H9 (cell line): ENCODE measurements around the gene ARHGAP25. TPM values are rescaled to one million over a fixed set of nuclear protein-coding genes. Genes with fewer than 3 reads are reported as not detected.

Experiments used
- DNase-seq: peaks from one replicate; pipeline ENCODE4 v3.0.0-alpha.2; 2017
- H2AFZ ChIP-seq: one replicate; pipeline ENCODE4 v1.6.1; 2013; ENCODE audit warnings: mild to moderate bottlenecking, low read length, control low read depth, moderate library complexity
- H2AK5ac ChIP-seq: 2 replicates; pipeline ENCODE4 v1.6.1; 2013; ENCODE audit warnings: low read length, control low read depth, mixed read lengths; ENCODE audit not compliant: insufficient read length
- H2BK120ac ChIP-seq: one replicate; pipeline ENCODE4 v1.6.1; 2013; ENCODE audit warnings: low read depth, mild to moderate bottlenecking, low read length, control low read depth, inconsistent platforms; ENCODE audit not compliant: poor library complexity, severe bottlenecking
- H2BK12ac ChIP-seq: 2 replicates; pipeline ENCODE4 v1.6.1; 2013; ENCODE audit warnings: low read length, control low read depth, mixed read lengths, low read depth; ENCODE audit not compliant: insufficient read length
- H2BK15ac ChIP-seq: 2 replicates; pipeline ENCODE4 v1.6.1; 2013; ENCODE audit warnings: low read depth, low read length, control low read depth
- H2BK20ac ChIP-seq: one replicate; pipeline ENCODE4 v1.6.1; 2013; ENCODE audit warnings: low read depth, mild to moderate bottlenecking, low read length, control low read depth, inconsistent platforms; ENCODE audit not compliant: poor library complexity, severe bottlenecking
- H2BK5ac ChIP-seq: 2 replicates; pipeline ENCODE4 v1.6.1; 2013; ENCODE audit warnings: low read length, control low read depth, mixed read lengths; ENCODE audit not compliant: insufficient read length
- H3K14ac ChIP-seq: 2 replicates; pipeline ENCODE4 v1.6.1; 2013; ENCODE audit warnings: low read length, control low read depth; ENCODE audit not compliant: insufficient read depth
- H3K18ac ChIP-seq: 2 replicates; pipeline ENCODE4 v1.6.1; 2013; ENCODE audit warnings: low read depth, mild to moderate bottlenecking, mixed read lengths, low read length, control low read depth; ENCODE audit not compliant: insufficient read length
- H3K23ac ChIP-seq: 2 replicates; pipeline ENCODE4 v1.6.1; 2013; ENCODE audit warnings: low read length, control low read depth, mixed read lengths, low read depth; ENCODE audit not compliant: insufficient read length
- H3K23me2 ChIP-seq: 2 replicates; pipeline ENCODE4 v1.6.1; 2013; ENCODE audit warnings: low read depth, mild to moderate bottlenecking, mixed read lengths, low read length, control low read depth; ENCODE audit not compliant: insufficient read length, poor library complexity, severe bottlenecking
- H3K27ac ChIP-seq: 2 replicates; pipeline ENCODE4 v1.5.1; 2013; ENCODE audit warnings: low read length, control low read depth, mixed read lengths, low read depth; ENCODE audit not compliant: insufficient read length
- H3K27me3 ChIP-seq: 2 replicates; pipeline ENCODE4 v1.6.1; 2013; ENCODE audit warnings: low read length, control low read depth, inconsistent platforms; ENCODE audit not compliant: insufficient read depth
- H3K4ac ChIP-seq: 2 replicates; pipeline ENCODE4 v1.6.1; 2013; ENCODE audit warnings: low read depth, mild to moderate bottlenecking, control low read depth, inconsistent platforms, low read length, moderate library complexity
- H3K4me1 ChIP-seq: 2 replicates; pipeline ENCODE4 v1.6.1; 2013; ENCODE audit warnings: low read length, control low read depth, inconsistent platforms; ENCODE audit not compliant: insufficient read depth
- H3K4me2 ChIP-seq: 2 replicates; pipeline ENCODE4 v1.6.1; 2013; ENCODE audit warnings: low read length, control low read depth, mixed read lengths; ENCODE audit not compliant: insufficient read length, insufficient read depth
- H3K56ac ChIP-seq: 2 replicates; pipeline ENCODE4 v1.6.1; 2013; ENCODE audit warnings: low read depth, mild to moderate bottlenecking, mixed read lengths, low read length, control low read depth; ENCODE audit not compliant: insufficient read length
- H3K79me1 ChIP-seq: 2 replicates; pipeline ENCODE4 v1.6.1; 2013; ENCODE audit warnings: low read depth, mild to moderate bottlenecking, moderate library complexity, low read length, control low read depth, inconsistent platforms; ENCODE audit not compliant: insufficient read depth, poor library complexity, severe bottlenecking
- H3K79me2 ChIP-seq: 2 replicates; pipeline ENCODE4 v1.6.1; 2013; ENCODE audit warnings: low read length, control low read depth, inconsistent platforms; ENCODE audit not compliant: insufficient read depth
- H3K9ac ChIP-seq: 2 replicates; pipeline ENCODE4 v1.6.1; 2013; ENCODE audit warnings: low read length, control low read depth, mixed read lengths; ENCODE audit not compliant: insufficient read length; ENCODE audit errors: extremely low read depth
- H3K9me3 ChIP-seq: one replicate; pipeline ENCODE4 v1.6.1; 2013; ENCODE audit warnings: low read depth, low read length, inconsistent platforms; ENCODE audit not compliant: control insufficient read depth
- H3T11ph ChIP-seq: one replicate; pipeline ENCODE4 v1.6.1; 2013; ENCODE audit warnings: mild to moderate bottlenecking, low read length, control low read depth, inconsistent platforms
- H4K20me1 ChIP-seq: one replicate; pipeline ENCODE4 v1.6.1; 2013; ENCODE audit not compliant: control insufficient read depth, insufficient read length, insufficient read depth
- H4K5ac ChIP-seq: 2 replicates; pipeline ENCODE4 v1.6.1; 2013; ENCODE audit warnings: low read depth, mild to moderate bottlenecking, mixed read lengths, low read length, control low read depth; ENCODE audit not compliant: insufficient read length
- H4K8ac ChIP-seq: replicated peaks from 2 replicates; pipeline ENCODE4 v1.6.1; 2013; ENCODE audit warnings: low read length, control low read depth, mixed read lengths, low read depth; ENCODE audit not compliant: insufficient read length
- H4K91ac ChIP-seq: 2 replicates; pipeline ENCODE4 v1.6.1; 2013; ENCODE audit warnings: low read depth, mild to moderate bottlenecking, moderate library complexity, mixed read lengths, low read length, control low read depth; ENCODE audit not compliant: insufficient read length
- H3K27ac Mint-ChIP-seq, 3 experiments: 2 replicates in 2 of 3; 3 replicates in 1 of 3; pipeline ENCODE4 v1.8.0; 2020 to 2021; ENCODE audit warnings: mixed read lengths in 3 of 3, mild to moderate bottlenecking in 1 of 3, moderate library complexity in 1 of 3
- H3K27me3 Mint-ChIP-seq: 2 replicates; pipeline ENCODE4 v1.8.0; 2021; ENCODE audit warnings: low read depth, mild to moderate bottlenecking, moderate library complexity, mixed read lengths
- H3K36me3 Mint-ChIP-seq, 3 experiments: 2 replicates in 2 of 3; 3 replicates in 1 of 3; pipeline ENCODE4 v1.8.0; 2020 to 2021; ENCODE audit warnings: low read depth in 3 of 3, mixed read lengths in 3 of 3; ENCODE audit not compliant: insufficient read depth in 1 of 3
- H3K4me1 Mint-ChIP-seq, 2 experiments: 2 replicates each; pipeline ENCODE4 v1.8.0; 2020; ENCODE audit warnings: mixed read lengths in 2 of 2
- H3K4me3 Mint-ChIP-seq, 2 experiments: 2 replicates in 1 of 2; 3 replicates in 1 of 2; pipeline ENCODE4 v1.8.0; 2020 to 2021; ENCODE audit warnings: mild to moderate bottlenecking in 2 of 2, mixed read lengths in 2 of 2, moderate library complexity in 1 of 2
- H3K9me3 Mint-ChIP-seq, 2 experiments: 2 replicates in 1 of 2; 3 replicates in 1 of 2; pipeline ENCODE4 v1.8.0; 2020; ENCODE audit warnings: mild to moderate bottlenecking in 2 of 2, mixed read lengths in 2 of 2, moderate library complexity in 1 of 2
- WGBS: extraction: QIAGEN DNeasy Blood & Tissue Kit; methylation state at CpG from one replicate; pipeline ENCODE4 v1.1.7; 2013; ENCODE audit warnings: missing lambda C conversion rate, low lambda C conversion rate, mixed read lengths; ENCODE audit not compliant: insufficient read length; ENCODE audit errors: extremely low coverage; 5-methylcytosine and 5-hydroxymethylcytosine counted together
- total RNA-seq: library from RNA; stranded (reverse); gene quantifications from 2 replicates; pipeline ENCODE4 v1.2.1, GENCODE V29; 2021
- TF ChIP-seq, protein P1 (sequence below): fragments of 200-600 bp; sonication (generic); conservative IDR thresholded peaks from 3 replicates; pipeline ENCODE4 v1.8.0; 2021; ENCODE audit warnings: antibody characterized with exemption, mild to moderate bottlenecking

The ARHGAP25 gene
- total RNA-seq, 1 experiment from 2014 or later = 1.3 TPM

DNA sequence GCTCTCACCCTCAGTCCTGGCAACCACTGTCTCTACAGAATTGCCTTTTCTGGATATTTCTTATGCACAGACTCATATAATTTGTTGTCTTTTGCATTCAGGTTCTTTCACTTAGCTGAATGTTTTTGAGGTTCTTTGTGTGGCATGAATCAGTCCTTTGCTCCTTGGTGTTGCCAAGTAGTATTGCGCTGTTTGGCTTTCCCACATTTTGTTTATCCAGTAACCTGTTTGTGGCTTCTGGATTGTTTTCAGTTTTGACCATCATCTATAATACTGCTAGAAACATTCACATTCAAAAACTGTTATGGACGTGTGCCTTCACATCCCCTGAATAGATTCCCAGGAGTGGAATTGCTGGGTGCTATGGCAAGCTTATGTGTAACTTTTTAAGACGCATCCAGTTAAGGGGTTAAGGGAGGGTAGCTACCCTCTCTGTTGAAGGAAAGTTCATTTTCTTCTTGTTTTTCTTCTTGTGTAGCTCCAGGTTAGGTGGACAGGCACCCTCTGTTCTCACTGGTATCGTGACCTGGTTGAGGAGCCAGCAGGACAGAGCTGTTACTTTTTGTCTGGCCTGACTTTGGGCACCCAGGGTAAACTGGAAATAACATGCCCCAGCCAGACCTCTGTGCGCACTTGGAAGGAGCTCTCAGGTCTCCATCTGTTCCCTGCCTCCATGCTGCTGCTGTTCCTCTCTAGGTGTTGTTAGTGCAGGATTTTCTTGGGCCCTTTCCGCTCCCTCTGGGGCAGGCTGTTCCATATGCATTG, 29.6 kb downstream of the ARHGAP25 start:
- no peaks in the 10 kb centered on the region for H3K79me1 ChIP-seq
- H3K56ac ChIP-seq = no peak overlapping the region
- peak overlapping the region; percentile 32 for H3K14ac ChIP-seq
- H4K5ac ChIP-seq = no peak overlapping the region
- H2BK15ac ChIP-seq = no peak overlapping the region
- Mint-ChIP-seq H3K36me3 (no peaks in the 10 kb centered on the region), H3K4me3 (0 out of 5 replicates have a peak overlapping the region, but pooled peaks of 1 of the 2 experiments have one; percentile 31), H3K27me3 (no peaks in the 10 kb centered on the region), H3K9me3 (no peaks in the 10 kb centered on the region; a peak in 1 of 5 replicates), H3K4me1 (peaks cover 19 to 25% of the 10 kb centered on the region in 2 experiments), H3K27ac (peak overlapping the region in 2 of 3 experiments; percentile 34 to 39; a peak in 4 of 7 replicates)
- H3K27ac ChIP-seq = no peak overlapping the region
- TF ChIP-seq, protein P1, sequence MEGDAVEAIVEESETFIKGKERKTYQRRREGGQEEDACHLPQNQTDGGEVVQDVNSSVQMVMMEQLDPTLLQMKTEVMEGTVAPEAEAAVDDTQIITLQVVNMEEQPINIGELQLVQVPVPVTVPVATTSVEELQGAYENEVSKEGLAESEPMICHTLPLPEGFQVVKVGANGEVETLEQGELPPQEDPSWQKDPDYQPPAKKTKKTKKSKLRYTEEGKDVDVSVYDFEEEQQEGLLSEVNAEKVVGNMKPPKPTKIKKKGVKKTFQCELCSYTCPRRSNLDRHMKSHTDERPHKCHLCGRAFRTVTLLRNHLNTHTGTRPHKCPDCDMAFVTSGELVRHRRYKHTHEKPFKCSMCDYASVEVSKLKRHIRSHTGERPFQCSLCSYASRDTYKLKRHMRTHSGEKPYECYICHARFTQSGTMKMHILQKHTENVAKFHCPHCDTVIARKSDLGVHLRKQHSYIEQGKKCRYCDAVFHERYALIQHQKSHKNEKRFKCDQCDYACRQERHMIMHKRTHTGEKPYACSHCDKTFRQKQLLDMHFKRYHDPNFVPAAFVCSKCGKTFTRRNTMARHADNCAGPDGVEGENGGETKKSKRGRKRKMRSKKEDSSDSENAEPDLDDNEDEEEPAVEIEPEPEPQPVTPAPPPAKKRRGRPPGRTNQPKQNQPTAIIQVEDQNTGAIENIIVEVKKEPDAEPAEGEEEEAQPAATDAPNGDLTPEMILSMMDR = no peak
- H2BK5ac ChIP-seq = no peak overlapping the region
- no peak overlapping the region for H3K23ac ChIP-seq
- no peak overlapping the region for H4K91ac ChIP-seq
- DNase-seq = no peak
- no peak overlapping the region for H4K8ac ChIP-seq
- H3K79me2 ChIP-seq = no peaks in the 10 kb centered on the region
- H3K4me2 ChIP-seq = no peak overlapping the region
- H3K4ac ChIP-seq = no peak overlapping the region
- H2AFZ ChIP-seq = peak overlapping the region; percentile 26
- no peak overlapping the region for H2BK20ac ChIP-seq
- H2BK12ac ChIP-seq = no peak overlapping the region
- no peaks in the 10 kb centered on the region for H3K9me3 ChIP-seq
- no peak overlapping the region for H3K9ac ChIP-seq
- H3K18ac ChIP-seq = no peak overlapping the region
- H3T11ph ChIP-seq = no peak overlapping the region
- no peak overlapping the region for H2AK5ac ChIP-seq
- H2BK120ac ChIP-seq = no peak overlapping the region
- no peaks in the 10 kb centered on the region for H3K27me3 ChIP-seq
- peaks cover 5% of the 10 kb centered on the region for H3K4me1 ChIP-seq
- no peaks in the 10 kb centered on the region for H4K20me1 ChIP-seq
- WGBS = no CpG with 5 or more reads among the region's 6 CpGs
- no peaks in the 10 kb centered on the region for H3K23me2 ChIP-seq
